ENCODE measurements around the gene OR5M11.
"Not testable (repeated sequence)": the region's sequence is repeated elsewhere in the genome, so short reads cannot be mapped to it uniquely, and the experiment has no call there.

OR5M11 gene

DNA sequence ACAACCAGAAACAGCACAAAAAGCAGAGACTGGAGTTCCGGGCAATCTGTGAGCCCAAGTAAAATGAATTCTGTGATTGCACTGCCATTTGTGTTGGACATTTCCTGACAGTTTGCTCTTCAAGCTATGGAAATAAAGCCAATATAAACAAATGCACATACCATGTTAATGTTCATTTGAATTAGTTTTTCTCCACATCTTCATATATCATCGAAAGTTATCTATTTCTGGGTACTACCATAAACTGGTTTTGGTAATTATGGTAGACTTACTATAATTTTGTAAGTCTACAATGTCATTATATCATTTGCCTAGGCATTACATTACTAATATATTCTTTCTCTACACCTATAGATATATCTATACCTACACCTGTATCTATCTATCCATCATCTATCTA is at the start of gene OR5M11:
Gene OR5M11 (minus strand): TSS at position 101 of the 400 bp plus-strand sequence. CDS start 0 bp downstream, at position 101.
- DNase-seq (ENCODE audit: low read depth), result no peak

DNA sequence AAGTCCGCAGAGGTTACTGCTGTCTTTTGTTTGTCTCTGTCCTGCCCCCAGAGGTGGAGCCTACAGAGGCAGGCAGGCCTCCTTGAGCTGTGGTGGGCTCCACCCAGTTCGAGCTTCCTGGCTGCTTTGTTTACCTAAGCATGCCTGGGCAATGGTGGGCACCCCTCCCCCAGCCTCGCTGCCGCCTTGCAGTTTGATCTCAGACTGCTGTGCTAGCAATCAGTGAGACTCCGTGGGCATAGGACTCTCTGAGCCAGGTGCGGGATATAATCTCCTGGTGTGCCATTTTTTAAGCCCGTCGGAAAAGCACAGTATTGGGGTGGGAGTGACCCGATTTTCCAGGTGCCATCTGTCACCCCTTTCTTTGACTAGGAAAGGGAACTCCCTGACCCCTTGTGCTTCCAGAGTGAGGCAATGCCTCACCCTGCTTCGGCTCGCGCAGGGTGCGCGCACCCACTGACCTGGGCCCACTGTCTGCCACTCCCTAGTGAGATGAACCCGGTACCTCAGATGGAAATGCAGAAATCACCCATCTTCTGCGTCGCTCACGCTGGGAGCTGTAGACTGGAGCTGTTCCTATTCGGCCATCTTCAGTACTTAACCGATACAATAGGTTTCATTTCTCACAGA is 49.1 kb upstream of the OR5M11 start:
- DNase-seq (ENCODE audit: low read depth), result not testable (repeated sequence)

DNA sequence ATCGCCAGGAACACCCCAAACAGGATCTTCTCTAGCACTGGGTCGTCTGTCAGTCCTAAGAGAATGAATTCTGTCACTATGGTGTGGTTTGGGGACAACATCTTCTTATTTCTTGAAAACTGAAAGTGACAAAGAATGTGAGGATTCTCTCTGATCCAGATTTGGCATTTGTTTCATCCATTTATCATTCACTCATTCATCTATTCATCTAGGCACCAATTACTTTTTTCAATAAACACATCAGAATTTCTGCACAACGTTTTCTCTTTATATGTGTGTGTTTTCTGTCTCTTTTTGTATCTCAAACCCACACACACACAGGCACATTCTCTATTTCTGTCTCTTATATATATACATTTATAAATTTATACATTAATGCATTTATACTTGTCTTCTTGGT is 34.6 kb upstream of the OR5M11 start, which contains the start of gene OR5M10:
Gene OR5M10 (minus strand): TSS at position 101 of the 400 bp plus-strand sequence. CDS start 0 bp downstream, at position 101.
- no peak for DNase-seq (ENCODE audit: low read depth)

DNA sequence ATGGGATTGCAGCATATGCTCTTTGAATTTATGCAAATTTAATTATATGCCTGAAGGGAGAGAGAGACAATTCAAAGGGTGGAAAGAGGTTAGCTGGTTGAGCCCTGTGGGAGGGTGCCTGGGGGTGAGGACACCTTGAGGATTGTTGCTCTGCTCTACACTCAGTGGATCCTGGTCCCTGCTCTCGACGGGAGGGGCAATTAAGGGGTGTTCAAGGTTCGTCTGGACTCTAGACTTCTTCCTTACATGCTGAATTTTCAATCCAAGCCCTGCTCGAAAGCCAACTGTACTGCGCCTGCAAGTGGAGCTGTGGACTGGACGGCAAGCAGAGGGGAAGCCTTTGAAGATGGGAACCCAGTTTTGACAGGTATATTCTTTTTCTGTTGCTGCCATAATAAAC is 15.5 kb upstream of the OR5M11 start:
- no peak for DNase-seq (ENCODE audit: low read depth)

GRCh38 chr11:56554691-56555090 is 11.6 kb upstream of the OR5M11 start:
- DNase-seq (ENCODE audit: low read depth), result not testable (repeated sequence)

DNA sequence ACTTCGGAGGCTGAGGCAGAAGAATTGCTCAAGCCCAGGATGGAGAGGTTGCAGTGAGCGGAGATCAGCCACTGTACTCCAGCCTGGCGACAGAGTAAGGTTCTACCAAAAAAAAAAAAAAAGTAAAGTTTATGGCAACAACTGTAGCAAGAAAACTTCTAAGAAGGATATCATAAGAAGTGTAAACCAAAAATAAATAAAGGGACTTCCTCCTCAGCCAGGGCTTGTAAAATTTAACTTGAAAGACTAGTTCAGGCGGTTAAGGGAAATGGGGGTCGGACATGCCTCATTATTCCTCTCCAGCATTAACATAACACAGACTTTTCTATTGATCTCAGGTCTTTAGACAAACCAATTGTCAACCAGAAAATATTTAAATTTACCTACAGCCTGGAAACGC is 2.5 kb upstream of the OR5M11 start:
- DNase-seq (ENCODE audit: low read depth), result no peak

DNA sequence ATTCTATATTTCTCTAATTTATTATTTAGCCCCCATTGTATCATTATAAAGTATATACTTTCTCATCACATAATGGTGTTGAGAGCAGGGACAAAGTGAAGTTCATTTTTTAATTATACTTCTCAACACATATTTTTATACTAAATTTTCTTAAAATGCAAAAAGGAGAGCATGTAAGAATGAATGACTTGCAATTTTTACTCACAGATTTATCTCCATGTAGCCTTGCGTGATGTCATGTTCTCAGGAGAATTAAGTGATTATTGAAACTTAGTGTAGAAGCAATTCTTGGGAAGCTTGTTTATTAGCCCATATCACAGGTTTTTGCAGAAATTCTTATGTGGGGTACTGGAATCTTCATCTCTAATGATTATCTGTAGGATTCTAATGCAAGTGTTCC is 682 bp upstream of the OR5M11 start:
- DNase-seq (ENCODE audit: low read depth), result no peak

GRCh38 chr11:56533054-56533740 is 9.9 kb downstream of the OR5M11 start:
- DNase-seq (ENCODE audit: low read depth), result no peak

DNA sequence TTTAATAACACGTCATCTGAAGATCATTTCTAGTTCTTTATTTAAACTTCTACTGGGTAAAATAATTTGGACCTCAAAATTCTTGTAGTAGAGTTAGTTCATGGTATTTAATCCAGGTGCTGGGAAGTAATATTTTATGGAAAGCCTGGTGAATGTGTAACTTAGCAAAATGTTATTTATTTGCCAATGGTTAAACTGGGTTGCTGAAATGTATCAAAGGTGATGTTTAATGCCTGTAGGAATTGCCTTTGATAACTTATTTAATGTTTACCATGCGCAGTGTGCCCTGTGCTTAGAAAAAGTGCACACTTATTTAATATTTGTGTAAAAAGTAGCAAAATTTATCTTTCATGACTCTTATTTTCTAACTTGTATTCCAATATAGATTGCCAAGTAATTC is 11.2 kb downstream of the OR5M11 start:
- no peak for DNase-seq (ENCODE audit: low read depth)

- DNase-seq (ENCODE audit: low read depth), result no peak
Observed at GRCh38 chr11:56522008-56522407, 21.0 kb downstream of the OR5M11 start.

DNA sequence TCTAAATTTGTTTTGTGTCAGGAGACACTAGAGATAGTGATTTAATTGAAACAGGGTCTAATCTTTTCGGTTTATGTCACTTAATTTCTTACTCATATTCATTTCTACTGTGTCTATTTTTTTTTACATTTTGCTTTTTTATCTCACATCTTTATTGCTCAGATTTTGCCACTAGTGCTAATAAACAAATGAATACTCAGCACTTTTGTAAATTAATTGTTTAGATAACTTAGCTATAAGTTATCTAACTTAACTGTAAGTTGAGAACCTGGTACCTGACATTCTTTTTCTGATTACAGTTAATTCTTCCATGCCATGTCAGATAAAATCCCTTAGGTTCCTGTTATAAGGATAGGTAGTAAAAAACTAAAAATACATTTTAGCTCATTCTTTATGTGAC is 29.8 kb downstream of the OR5M11 start:
- no peak for DNase-seq (ENCODE audit: low read depth)

GRCh38 chr11:56509439-56509838 is 33.6 kb downstream of the OR5M11 start:
- no peak for DNase-seq (ENCODE audit: low read depth)

GRCh38 chr11:56497010-56497409 is 46.0 kb downstream of the OR5M11 start:
- DNase-seq (ENCODE audit: low read depth), result no peak

GRCh38 chr11:56495117-56495516 is 47.9 kb downstream of the OR5M11 start:
- no peak for DNase-seq (ENCODE audit: low read depth)
